Measurements from ENCODE around the gene POM121. TPM values are rescaled to one million over a fixed set of nuclear protein-coding genes. Genes with fewer than 3 reads are reported as not detected.
"Not testable (repeated sequence)": the region's sequence is repeated elsewhere in the genome, so short reads cannot be mapped to it uniquely, and the experiment has no call there.

The POM121 gene
- total RNA-seq, result 70.6 and 71.4 TPM in 2 replicates

DNA sequence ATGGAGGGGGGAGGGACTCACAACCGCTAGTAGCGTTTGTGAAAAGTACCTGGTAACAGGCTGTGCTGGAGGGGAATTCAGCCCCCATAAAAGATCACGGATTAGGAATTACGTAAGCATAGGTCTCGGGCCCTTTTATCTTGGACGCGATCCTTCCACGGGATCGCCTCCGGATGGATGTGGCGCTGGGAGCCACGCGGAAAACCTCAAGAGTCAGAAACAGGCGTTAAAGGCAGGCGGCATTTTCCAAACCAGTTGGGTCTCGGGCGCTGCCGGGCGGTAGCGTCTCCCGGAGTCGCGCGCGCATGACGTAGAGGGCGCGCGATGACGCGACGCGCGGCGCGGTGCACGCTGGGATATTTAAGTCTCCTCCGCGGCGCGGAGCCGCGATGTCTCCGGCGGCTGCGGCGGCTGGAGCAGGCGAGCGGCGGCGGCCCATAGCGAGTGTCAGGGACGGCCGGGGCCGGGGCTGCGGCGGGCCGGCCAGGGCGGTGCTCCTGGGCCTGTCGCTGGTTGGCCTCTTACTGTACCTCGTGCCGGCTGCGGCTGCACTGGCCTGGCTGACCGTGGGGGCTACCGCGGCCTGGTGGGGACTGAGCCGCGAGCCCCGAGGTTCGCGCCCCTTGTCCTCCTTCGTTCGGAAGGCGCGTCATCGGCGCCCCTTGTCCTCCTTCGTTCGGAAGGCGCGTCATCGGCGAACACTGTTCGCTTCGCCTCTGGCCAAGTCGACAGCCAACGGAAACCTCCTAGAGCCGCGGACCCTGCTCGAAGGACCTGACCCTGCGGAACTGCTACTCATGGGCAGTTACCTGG, at the start of gene POM121:
Gene POM121, plus strand, starts transcription at position 363 of the 813 bp plus-strand sequence. Its CDS starts 27 bp downstream, at position 390.
- DNase-seq (ENCODE audit: low spot score), result peak; percentile 84
- intact Hi-C loops (cut with micrococcal nuclease), result loop anchor here (5.0 kb wide), 1 partner anchor 98 kb away; the partner anchor contains the start of gene TYW1B
- Mint-ChIP-seq H3K27me3 (ENCODE audit: low read depth) (no peaks in the 10 kb centered on the region), H3K27ac (peak within 1 kb of the TSS; percentile 98), H3K9me3 (no peaks in the 10 kb centered on the region), H3K4me1 (ENCODE audit: low read depth) (peaks cover 26% of the 10 kb centered on the region), H3K36me3 (ENCODE audit: low read depth) (peaks cover 59% of the 10 kb centered on the region), H3K4me3 (ENCODE audit: low read depth) (peak within 1 kb of the TSS; percentile 97)

DNA sequence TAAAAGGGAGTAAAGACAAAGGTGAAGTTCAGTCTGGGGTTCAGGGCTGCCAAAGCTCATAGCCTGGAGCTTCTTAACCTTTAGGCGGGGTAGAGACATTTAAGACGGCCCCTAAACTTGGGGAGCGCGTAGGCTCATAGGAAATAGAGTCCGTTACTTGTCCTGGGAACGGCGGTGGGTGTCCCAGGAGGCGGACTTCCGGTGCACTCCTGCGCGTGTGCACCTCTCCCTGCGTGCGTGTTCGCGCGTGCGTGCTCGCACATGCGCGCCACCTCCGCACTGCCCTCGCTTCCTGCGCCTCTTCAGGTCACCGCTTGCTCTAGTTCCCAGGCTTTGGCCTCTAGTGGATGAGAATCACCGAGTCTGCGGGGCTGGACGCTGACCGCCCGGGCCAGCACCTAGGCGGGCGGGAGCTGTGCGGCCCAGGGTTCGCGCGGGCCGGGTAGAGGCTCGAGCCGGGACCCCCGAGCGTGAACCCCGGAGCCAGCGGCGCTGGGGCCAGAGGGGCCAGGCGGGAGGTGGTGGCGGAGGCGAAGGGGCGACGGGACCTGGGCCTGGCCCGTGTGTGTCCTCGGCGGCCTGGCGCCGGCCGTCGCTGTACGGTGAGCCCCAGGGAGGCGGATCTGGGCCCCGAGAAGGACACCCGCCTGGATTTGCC, 45.7 kb upstream of the POM121 start:
- H3K27me3 Mint-ChIP-seq (ENCODE audit: low read depth); H3K9me3 Mint-ChIP-seq; H3K4me1 Mint-ChIP-seq (ENCODE audit: low read depth); intact Hi-C loops (cut with micrococcal nuclease): not testable (repeated sequence)
- DNase-seq (ENCODE audit: low spot score), result peak; percentile 71
- Mint-ChIP-seq H3K36me3 (ENCODE audit: low read depth) (peaks cover 30% of the 10 kb centered on the region), H3K4me3 (ENCODE audit: low read depth) (peak overlapping the region; percentile 98), H3K27ac (peak overlapping the region; percentile 84)

DNA sequence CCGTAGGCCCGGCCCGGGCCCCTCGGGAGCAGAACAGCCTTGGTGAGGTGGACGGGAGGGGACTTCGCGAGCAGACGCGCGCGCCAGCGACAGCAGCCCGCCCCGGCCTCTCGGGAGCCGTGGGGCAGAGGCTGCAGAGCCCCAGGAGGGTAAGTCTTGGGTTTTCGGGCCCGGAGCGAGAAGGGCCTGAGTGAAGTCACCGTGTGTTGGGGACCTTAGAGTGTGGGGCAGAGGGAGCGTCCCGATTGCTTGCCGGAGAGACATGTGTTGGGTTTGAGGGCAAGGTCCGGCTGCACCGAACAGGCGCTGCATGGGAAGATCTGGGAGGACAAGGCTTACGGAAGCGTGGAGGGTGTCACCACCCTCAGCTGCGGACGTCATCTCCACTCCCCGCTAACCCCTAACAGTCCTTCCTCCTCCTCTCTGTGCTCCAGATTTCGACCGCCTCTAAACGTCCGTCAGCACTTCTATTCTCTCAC, 45.1 kb upstream of the POM121 start:
- peak; percentile 45 for DNase-seq (ENCODE audit: low spot score)
- H3K4me3 Mint-ChIP-seq (ENCODE audit: low read depth), result peak overlapping the region; percentile 98
- peak overlapping the region; percentile 95 for H3K27ac Mint-ChIP-seq
- H3K4me1 Mint-ChIP-seq (ENCODE audit: low read depth); intact Hi-C loops (cut with micrococcal nuclease); H3K9me3 Mint-ChIP-seq; H3K27me3 Mint-ChIP-seq (ENCODE audit: low read depth): not testable (repeated sequence)
- H3K36me3 Mint-ChIP-seq (ENCODE audit: low read depth), result peaks cover 30% of the 10 kb centered on the region

DNA sequence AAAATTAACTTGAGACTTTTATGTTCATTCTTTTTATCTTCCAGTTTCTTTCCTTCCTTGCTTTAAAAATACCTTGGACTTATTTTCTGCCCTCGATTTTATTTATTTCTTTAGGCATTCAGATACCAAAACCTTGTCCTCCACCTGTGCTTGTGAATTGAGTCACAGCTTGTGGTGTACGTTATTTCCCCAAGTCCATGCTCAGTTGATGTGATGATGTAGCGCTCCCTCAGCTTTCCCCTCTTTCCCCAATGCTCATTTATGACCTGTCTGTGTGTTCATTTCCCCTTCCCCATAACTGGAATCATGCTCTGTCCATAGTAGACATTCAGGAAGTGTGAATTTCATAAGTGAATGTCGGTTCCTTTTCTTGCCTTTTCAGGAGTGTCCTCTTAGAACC, 33.1 kb upstream of the POM121 start:
- Mint-ChIP-seq H3K27ac (peak overlapping the region; percentile 2), H3K36me3 (ENCODE audit: low read depth) (peaks cover 51% of the 10 kb centered on the region)
- H3K9me3 Mint-ChIP-seq; H3K27me3 Mint-ChIP-seq (ENCODE audit: low read depth); DNase-seq (ENCODE audit: low spot score); H3K4me1 Mint-ChIP-seq (ENCODE audit: low read depth); intact Hi-C loops (cut with micrococcal nuclease); H3K4me3 Mint-ChIP-seq (ENCODE audit: low read depth): not testable (repeated sequence)

DNA sequence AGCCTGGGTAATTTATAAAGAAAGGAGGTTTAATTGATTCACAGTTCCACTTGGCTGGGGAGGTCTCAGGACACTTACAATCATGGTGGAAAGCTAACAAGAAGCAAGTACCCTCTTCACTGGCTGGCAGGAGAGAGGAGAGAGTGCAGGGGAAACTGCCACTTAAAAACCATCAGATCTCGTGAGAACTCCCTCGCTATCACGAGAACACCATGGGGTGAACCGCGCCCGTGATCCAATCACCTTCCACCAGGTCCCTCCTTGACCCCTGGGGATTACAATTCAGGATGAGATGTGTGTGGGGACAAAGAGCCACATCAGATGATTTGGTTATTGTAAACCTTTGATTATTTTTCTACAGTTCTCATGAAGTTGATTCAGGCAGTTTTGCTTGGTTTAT, 20.2 kb upstream of the POM121 start:
- H3K4me3 Mint-ChIP-seq (ENCODE audit: low read depth); H3K9me3 Mint-ChIP-seq; H3K27me3 Mint-ChIP-seq (ENCODE audit: low read depth); intact Hi-C loops (cut with micrococcal nuclease); H3K27ac Mint-ChIP-seq; DNase-seq (ENCODE audit: low spot score); H3K4me1 Mint-ChIP-seq (ENCODE audit: low read depth): not testable (repeated sequence)
- peaks cover 79% of the 10 kb centered on the region for H3K36me3 Mint-ChIP-seq (ENCODE audit: low read depth)

DNA sequence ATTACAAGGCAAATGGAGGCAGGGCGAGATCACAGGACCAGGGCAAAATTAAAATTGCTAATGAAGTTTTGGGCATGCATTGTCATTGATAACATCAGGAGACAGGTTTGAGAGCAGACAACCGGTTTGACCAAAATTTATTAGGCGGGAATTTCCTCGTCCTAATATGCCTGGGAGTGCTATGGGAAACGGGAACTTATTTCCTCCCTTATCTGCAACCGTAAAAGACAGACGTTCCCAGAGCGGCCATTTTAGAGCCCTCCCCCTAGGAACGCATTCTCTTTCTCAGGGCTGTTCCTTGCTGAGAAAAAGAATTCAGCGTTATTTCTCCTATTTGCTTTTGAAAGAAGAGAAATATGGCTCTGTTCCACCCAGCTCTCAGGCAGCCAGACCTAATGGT, 16.5 kb upstream of the POM121 start:
- H3K36me3 Mint-ChIP-seq (ENCODE audit: low read depth), result peaks cover 69% of the 10 kb centered on the region
- H3K9me3 Mint-ChIP-seq; intact Hi-C loops (cut with micrococcal nuclease); H3K27me3 Mint-ChIP-seq (ENCODE audit: low read depth); H3K4me1 Mint-ChIP-seq (ENCODE audit: low read depth); H3K4me3 Mint-ChIP-seq (ENCODE audit: low read depth); DNase-seq (ENCODE audit: low spot score); H3K27ac Mint-ChIP-seq: not testable (repeated sequence)

DNA sequence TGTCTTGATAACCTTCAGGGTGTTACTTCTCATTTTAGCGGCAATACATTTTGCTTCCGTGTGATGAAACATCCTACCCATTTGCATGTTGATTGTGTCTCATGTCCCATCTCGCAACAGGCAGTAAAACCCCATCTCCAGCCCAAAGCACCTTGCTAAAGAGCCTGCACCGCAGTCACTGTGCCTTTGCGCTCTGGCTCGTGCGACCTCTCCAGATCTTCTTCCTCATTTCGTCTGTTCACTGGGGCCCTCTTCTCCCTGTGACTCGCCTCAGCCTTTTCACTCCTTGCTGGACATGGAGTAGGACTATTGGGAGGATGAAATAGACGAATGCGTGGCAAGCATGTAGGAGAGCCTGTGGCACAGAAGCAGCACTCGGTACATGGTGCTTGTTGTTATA, 13.5 kb upstream of the POM121 start:
- H3K9me3 Mint-ChIP-seq; H3K4me3 Mint-ChIP-seq (ENCODE audit: low read depth); intact Hi-C loops (cut with micrococcal nuclease); DNase-seq (ENCODE audit: low spot score); H3K27me3 Mint-ChIP-seq (ENCODE audit: low read depth); H3K27ac Mint-ChIP-seq: not testable (repeated sequence)
- Mint-ChIP-seq H3K4me1 (ENCODE audit: low read depth) (peaks cover 16% of the 10 kb centered on the region), H3K36me3 (ENCODE audit: low read depth) (peaks cover 65% of the 10 kb centered on the region)

DNA sequence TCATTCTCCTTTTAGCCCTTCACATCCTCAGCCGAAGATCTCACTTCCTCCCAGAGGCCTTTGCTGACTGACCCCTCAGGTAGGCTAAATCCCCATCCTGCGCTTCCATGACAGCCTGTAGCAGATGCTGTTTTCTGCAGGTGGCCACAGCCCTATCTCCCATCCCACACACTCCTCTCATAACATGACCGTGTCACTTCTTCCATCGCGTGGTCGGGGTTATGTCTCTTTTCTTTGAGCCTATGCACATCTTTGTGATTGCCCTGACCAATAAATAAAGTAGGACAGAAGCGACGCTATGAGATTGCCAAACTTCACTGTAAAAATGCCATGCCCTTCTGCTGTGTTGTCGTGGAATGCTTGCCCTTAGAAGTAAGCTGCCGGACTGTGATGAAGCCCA, 11.1 kb upstream of the POM121 start:
- Mint-ChIP-seq H3K4me1 (ENCODE audit: low read depth) (peaks cover 14% of the 10 kb centered on the region), H3K27ac (peak overlapping the region; percentile 54), H3K36me3 (ENCODE audit: low read depth) (peaks cover 65% of the 10 kb centered on the region)
- H3K9me3 Mint-ChIP-seq; H3K4me3 Mint-ChIP-seq (ENCODE audit: low read depth); DNase-seq (ENCODE audit: low spot score); intact Hi-C loops (cut with micrococcal nuclease); H3K27me3 Mint-ChIP-seq (ENCODE audit: low read depth): not testable (repeated sequence)

DNA sequence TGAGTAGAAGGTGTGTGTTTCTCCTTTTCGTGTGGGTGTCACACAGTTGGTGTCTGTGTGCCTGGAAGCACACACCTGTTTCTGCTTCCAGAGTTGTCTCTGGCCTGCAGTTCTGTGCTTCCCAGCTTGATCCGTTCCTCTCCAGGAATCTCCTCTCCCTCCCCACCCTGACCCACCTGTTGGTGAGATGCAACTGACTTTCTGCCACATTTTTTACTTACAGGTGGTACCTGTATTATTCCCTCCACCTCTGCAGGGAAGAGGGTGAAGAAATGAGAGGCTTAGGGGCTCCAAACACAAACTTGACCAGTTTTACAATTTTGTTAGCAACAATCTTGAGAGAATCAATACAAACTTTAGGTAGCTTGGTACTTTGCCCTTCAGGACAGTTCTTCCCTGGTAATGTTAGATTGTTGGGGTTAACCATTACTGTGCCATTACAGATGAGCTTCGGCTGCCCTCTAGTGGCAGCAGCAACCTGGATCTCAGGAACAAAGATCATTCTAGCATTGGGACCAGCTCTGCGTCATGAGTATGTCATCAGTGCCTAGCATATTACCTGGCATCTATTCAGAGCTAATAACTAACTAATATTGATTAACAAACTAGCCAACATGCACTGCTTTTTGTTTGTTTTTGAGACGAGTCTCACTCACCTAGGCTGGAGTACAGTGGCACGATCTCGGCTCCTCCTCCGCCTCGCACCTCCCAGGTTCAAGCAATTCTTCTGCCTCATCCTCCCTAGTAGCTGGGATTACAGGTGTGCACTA, 10.0 kb upstream of the POM121 start:
- H3K4me3 Mint-ChIP-seq (ENCODE audit: low read depth); H3K27me3 Mint-ChIP-seq (ENCODE audit: low read depth); H3K9me3 Mint-ChIP-seq; intact Hi-C loops (cut with micrococcal nuclease): not testable (repeated sequence)
- Mint-ChIP-seq H3K4me1 (ENCODE audit: low read depth) (peaks cover 14% of the 10 kb centered on the region), H3K36me3 (ENCODE audit: low read depth) (peaks cover 64% of the 10 kb centered on the region), H3K27ac (peak overlapping the region; percentile 12)
- DNase-seq (ENCODE audit: low spot score), result peak; percentile 40

DNA sequence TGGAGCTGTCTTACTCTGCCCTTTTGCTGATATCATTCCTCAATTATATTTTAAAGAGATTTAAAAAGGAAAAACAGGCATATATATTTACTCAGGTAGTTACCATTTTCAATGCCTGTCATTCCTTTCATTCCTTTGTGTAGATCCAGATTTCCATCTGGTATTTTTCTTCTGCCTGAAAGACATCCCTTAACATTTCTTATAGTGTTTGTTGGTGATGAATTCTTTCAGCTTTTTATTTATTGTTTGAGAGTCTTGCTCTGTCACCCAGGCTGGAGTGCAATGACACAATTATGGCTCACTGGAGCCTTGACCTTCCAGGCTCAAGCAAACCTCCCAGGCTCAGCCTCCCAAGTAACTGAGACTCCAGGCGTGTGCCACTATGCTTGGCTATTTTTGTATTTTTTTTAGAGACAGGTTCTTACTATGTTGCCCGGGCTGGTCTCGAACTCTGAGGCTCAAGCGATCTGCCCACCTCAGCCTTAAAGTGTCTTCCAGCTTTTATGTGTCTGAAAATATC, 5.6 kb upstream of the POM121 start:
- Mint-ChIP-seq H3K4me1 (ENCODE audit: low read depth) (peaks cover 13% of the 10 kb centered on the region), H3K36me3 (ENCODE audit: low read depth) (peaks cover 43% of the 10 kb centered on the region), H3K27ac (no peak overlapping the region), H3K9me3 (no peaks in the 10 kb centered on the region), H3K27me3 (ENCODE audit: low read depth) (no peaks in the 10 kb centered on the region), H3K4me3 (ENCODE audit: low read depth) (no peak overlapping the region)
- no peak for DNase-seq (ENCODE audit: low spot score)
- intact Hi-C loops (cut with micrococcal nuclease), result no loop called here

DNA sequence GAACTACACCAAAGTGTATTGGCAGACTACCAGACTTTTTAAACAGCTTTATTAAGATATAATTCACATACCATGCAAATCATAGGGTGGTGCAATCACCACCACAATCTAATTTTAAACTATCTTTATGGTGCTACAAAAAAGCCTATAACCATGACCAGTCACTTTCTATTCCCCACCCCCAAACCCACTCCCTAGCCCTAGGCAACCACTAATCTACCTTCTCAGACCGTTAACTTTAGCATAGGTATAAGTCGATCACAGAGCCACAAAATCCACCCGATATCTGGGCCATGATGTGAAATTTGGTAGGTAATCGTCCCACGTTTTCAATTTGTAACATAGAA, 536 bp upstream of the POM121 start:
- H3K9me3 Mint-ChIP-seq, result no peaks in the 10 kb centered on the region
- no peak for DNase-seq (ENCODE audit: low spot score)
- no peaks in the 10 kb centered on the region for H3K27me3 Mint-ChIP-seq (ENCODE audit: low read depth)
- H3K4me1 Mint-ChIP-seq (ENCODE audit: low read depth), result peaks cover 26% of the 10 kb centered on the region
- H3K4me3 Mint-ChIP-seq (ENCODE audit: low read depth), result peak overlapping the region; percentile 97
- H3K36me3 Mint-ChIP-seq (ENCODE audit: low read depth), result peaks cover 55% of the 10 kb centered on the region
- H3K27ac Mint-ChIP-seq, result peak overlapping the region; percentile 98
- intact Hi-C loops (cut with micrococcal nuclease), result loop anchor here (5.0 kb wide), 1 partner anchor 97 kb away; the partner anchor contains the start of gene TYW1B

DNA sequence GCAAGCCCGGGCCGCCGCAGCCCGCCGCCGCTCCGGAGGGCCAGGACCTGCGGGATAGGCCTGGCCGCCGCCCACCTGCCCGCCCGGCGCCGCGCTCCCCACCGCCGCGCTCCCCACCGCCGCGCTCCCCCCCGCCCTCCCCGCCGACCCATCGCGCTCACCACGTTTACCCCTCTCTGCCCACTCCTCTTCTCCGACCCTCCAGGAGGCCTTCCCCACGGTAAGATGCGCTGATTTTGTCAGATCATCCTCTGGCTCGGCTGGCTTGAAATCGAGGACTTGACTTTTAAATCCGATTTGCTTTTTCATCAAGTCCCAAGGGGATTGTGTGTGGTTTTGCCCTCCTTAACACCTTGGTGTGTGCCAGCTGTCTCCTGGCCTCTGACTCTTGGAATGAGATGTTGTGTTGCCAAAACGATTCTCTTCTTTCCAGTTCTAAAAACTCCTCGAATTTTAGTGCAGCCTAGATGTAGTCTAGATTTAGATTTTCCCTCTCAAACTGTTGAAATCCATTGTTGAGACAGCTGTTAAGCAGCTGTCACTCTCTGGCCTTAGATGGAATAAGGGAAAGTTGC, 738 bp downstream of the POM121 start:
- peak overlapping the region; percentile 93 for H3K27ac Mint-ChIP-seq
- H3K4me3 Mint-ChIP-seq (ENCODE audit: low read depth), result peak overlapping the region; percentile 94
- H3K36me3 Mint-ChIP-seq (ENCODE audit: low read depth), result peaks cover 62% of the 10 kb centered on the region
- peaks cover 26% of the 10 kb centered on the region for H3K4me1 Mint-ChIP-seq (ENCODE audit: low read depth)
- H3K27me3 Mint-ChIP-seq (ENCODE audit: low read depth), result no peaks in the 10 kb centered on the region
- no peak for DNase-seq (ENCODE audit: low spot score)
- intact Hi-C loops (cut with micrococcal nuclease), result no loop called here
- H3K9me3 Mint-ChIP-seq, result no peaks in the 10 kb centered on the region

Data from activated T-helper 2 cell treated with anti-CD3 and anti-CD28 coated beads, Interferon-gamma antibody, Interleukin-2, Interleukin-4, amounts not matched to agents 10 μg/mL and 5 μg/mL and 100 μg/mL, durations not matched to agents 14 hours and 24 hours and 36 hours (primary cell).